Endothelial cell (in vitro differentiated cells): Measurements from ENCODE around the gene IGF2BP2. TPM values are rescaled to one million over a fixed set of nuclear protein-coding genes. Genes with fewer than 3 reads are reported as not detected.

Experiments
- DNase-seq: peaks from one replicate; pipeline ENCODE4 v3.0.0; 2021; ENCODE audit warnings: low spot score
- H3K27ac Mint-ChIP-seq: one replicate; pipeline ENCODE4 v1.8.0; 2021; ENCODE audit warnings: mixed read lengths, inconsistent platforms; ENCODE audit not compliant: unreplicated experiment
- H3K27me3 Mint-ChIP-seq: one replicate; pipeline ENCODE4 v1.8.0; 2021; ENCODE audit warnings: mild to moderate bottlenecking, moderate library complexity, mixed read lengths, inconsistent platforms; ENCODE audit not compliant: unreplicated experiment
- H3K36me3 Mint-ChIP-seq: one replicate; pipeline ENCODE4 v1.8.0; 2021; ENCODE audit warnings: mild to moderate bottlenecking, low read depth, mixed read lengths, inconsistent platforms; ENCODE audit not compliant: unreplicated experiment
- H3K4me1 Mint-ChIP-seq: one replicate; pipeline ENCODE4 v1.8.0; 2021; ENCODE audit warnings: mild to moderate bottlenecking, mixed read lengths, inconsistent platforms; ENCODE audit not compliant: unreplicated experiment
- H3K4me3 Mint-ChIP-seq: one replicate; pipeline ENCODE4 v1.8.0; 2021; ENCODE audit warnings: mild to moderate bottlenecking, mixed read lengths, inconsistent platforms; ENCODE audit not compliant: unreplicated experiment
- H3K9me3 Mint-ChIP-seq: one replicate; pipeline ENCODE4 v1.8.0; 2021; ENCODE audit warnings: mixed read lengths, inconsistent platforms; ENCODE audit not compliant: unreplicated experiment
- CTCF ChIP-seq: fragments of 200-600 bp; sonication (generic); IDR thresholded peaks from one replicate; pipeline ENCODE4 v1.5.0; 2021; ENCODE audit warnings: antibody characterized with exemption; ENCODE audit not compliant: unreplicated experiment
- total RNA-seq: library from RNA; stranded (reverse); fragmentation: NEBNext Ultra II Directional; extraction: Animal tissue kit (Norgen Biotek cat#: 25700); gene quantifications from one replicate; pipeline ENCODE4 v1.2.1, GENCODE V29; 2021; ENCODE audit not compliant: unreplicated experiment

The IGF2BP2 gene
- total RNA-seq, 1 donor from 2014 or later: 165 TPM

- TF ChIP-seq CTCF: no peak
- H3K27ac Mint-ChIP-seq: no peak overlapping the region
- H3K36me3 Mint-ChIP-seq: peaks cover 23% of the 10 kb centered on the region
- DNase-seq: no peak
- no peak overlapping the region for H3K4me3 Mint-ChIP-seq
- H3K9me3 Mint-ChIP-seq: no peaks in the 10 kb centered on the region
- peaks cover 11% of the 10 kb centered on the region for H3K27me3 Mint-ChIP-seq
- peaks cover 67% of the 10 kb centered on the region for H3K4me1 Mint-ChIP-seq
These were observed 98.4 kb downstream of the IGF2BP2 start for GRCh38 chr3:185726254-185726967.

GRCh38 chr3:185724761-185725160 is 100.1 kb downstream of the IGF2BP2 start:
- peaks cover 27% of the 10 kb centered on the region for H3K36me3 Mint-ChIP-seq
- H3K27ac Mint-ChIP-seq: no peak overlapping the region
- no peaks in the 10 kb centered on the region for H3K9me3 Mint-ChIP-seq
- H3K27me3 Mint-ChIP-seq: peaks cover 11% of the 10 kb centered on the region
- DNase-seq: no peak
- no peak overlapping the region for H3K4me3 Mint-ChIP-seq
- peaks cover 73% of the 10 kb centered on the region for H3K4me1 Mint-ChIP-seq
- no peak for TF ChIP-seq CTCF

- Mint-ChIP-seq H3K9me3 (no peaks in the 10 kb centered on the region), H3K4me1 (peaks cover 76% of the 10 kb centered on the region), H3K36me3 (peaks cover 30% of the 10 kb centered on the region), H3K4me3 (no peak overlapping the region), H3K27ac (no peak overlapping the region), H3K27me3 (peaks cover 13% of the 10 kb centered on the region)
- TF ChIP-seq CTCF: no peak
- DNase-seq: no peak
These were observed 100.6 kb downstream of the IGF2BP2 start for GRCh38 chr3:185724251-185724650.

GRCh38 chr3:185722881-185723280 is 102.0 kb downstream of the IGF2BP2 start:
- peaks cover 79% of the 10 kb centered on the region for H3K4me1 Mint-ChIP-seq
- peaks cover 31% of the 10 kb centered on the region for H3K36me3 Mint-ChIP-seq
- no peak overlapping the region for H3K4me3 Mint-ChIP-seq
- H3K27me3 Mint-ChIP-seq: peaks cover 16% of the 10 kb centered on the region
- TF ChIP-seq CTCF: no peak
- no peak for DNase-seq
- no peak overlapping the region for H3K27ac Mint-ChIP-seq
- no peaks in the 10 kb centered on the region for H3K9me3 Mint-ChIP-seq

- Mint-ChIP-seq H3K4me1 (peaks cover 79% of the 10 kb centered on the region), H3K9me3 (no peaks in the 10 kb centered on the region), H3K36me3 (peaks cover 36% of the 10 kb centered on the region), H3K27me3 (peaks cover 16% of the 10 kb centered on the region), H3K4me3 (no peak overlapping the region), H3K27ac (no peak overlapping the region)
- DNase-seq: no peak
- TF ChIP-seq CTCF: no peak
These were observed 102.9 kb downstream of the IGF2BP2 start for GRCh38 chr3:185721970-185722369.
